SK-N-MC (cell line): Measurements from ENCODE around the gene AKT3.

ENCODE experiments used
- DNase-seq: peaks from one replicate; pipeline ENCODE4 v3.0.0-alpha.2; 2011; ENCODE audit warnings: low read depth, low spot score
- H3K27ac ChIP-seq: fragments of 200-600 bp; sonication (generic); 2 replicates; pipeline ENCODE4 v1.5.1; 2016; ENCODE audit warnings: mixed run types
- H3K36me3 ChIP-seq: fragments of 200-600 bp; sonication (generic); 2 replicates; pipeline ENCODE4 v1.6.1; 2017; ENCODE audit warnings: antibody characterized with exemption, low read length, mixed read lengths; ENCODE audit not compliant: insufficient read depth
- H3K4me3 ChIP-seq: fragments of 200-600 bp; sonication (generic); 2 replicates; pipeline ENCODE4 v1.5.1; 2016
- H3K9ac ChIP-seq: fragments of 200-600 bp; sonication (generic); 2 replicates; pipeline ENCODE4 v1.8.0; 2017; ENCODE audit warnings: mixed run types, mixed read lengths; ENCODE audit not compliant: insufficient read length
- H3K9me3 ChIP-seq: fragments of 200-600 bp; sonication (generic); 2 replicates; pipeline ENCODE4 v1.6.1; 2017; ENCODE audit warnings: low read depth, mild to moderate bottlenecking, antibody characterized with exemption, low read length, moderate library complexity, mixed read lengths
- EZH2 ChIP-seq: fragments of 200-600 bp; sonication (generic); IDR thresholded peaks from one replicate; pipeline ENCODE4 v1.6.1; 2017; ENCODE audit warnings: antibody characterized with exemption
- FOXP2 ChIP-seq: optimal IDR thresholded peaks from 2 replicates; pipeline ENCODE3; 2011; ENCODE audit warnings: mild to moderate bottlenecking, moderate library complexity; ENCODE audit not compliant: insufficient read depth; ENCODE audit errors: extremely low read length, control extremely low read depth
- POLR2AphosphoS5 ChIP-seq: IDR thresholded peaks from 2 replicates; pipeline ENCODE4 v1.6.1; 2012; ENCODE audit warnings: mild to moderate bottlenecking, low read depth, low read length, borderline replicate concordance

The AKT3 gene

GRCh38 chr1:243754348-243754747, 95.7 kb downstream of the AKT3 start:
- H3K4me3 ChIP-seq, result no peak overlapping the region
- no peaks in the 10 kb centered on the region for H3K36me3 ChIP-seq
- TF ChIP-seq EZH2, result no peak
- no peak for TF ChIP-seq POLR2AphosphoS5
- no peak for TF ChIP-seq FOXP2
- H3K9ac ChIP-seq, result no peak overlapping the region
- no peak for DNase-seq
- H3K27ac ChIP-seq, result no peak overlapping the region
- H3K9me3 ChIP-seq, result no peaks in the 10 kb centered on the region

- no peak overlapping the region for H3K27ac ChIP-seq
- DNase-seq, result no peak
- H3K9me3 ChIP-seq, result no peaks in the 10 kb centered on the region
- no peak overlapping the region for H3K9ac ChIP-seq
- H3K36me3 ChIP-seq, result no peaks in the 10 kb centered on the region
- H3K4me3 ChIP-seq, result no peak overlapping the region
- no peak for TF ChIP-seq EZH2
- TF ChIP-seq FOXP2, result no peak
- TF ChIP-seq POLR2AphosphoS5, result no peak
These were observed 98.5 kb downstream of the AKT3 start for GRCh38 chr1:243751506-243751905.

GRCh38 chr1:243748706-243749283, 101.2 kb downstream of the AKT3 start:
- Histone ChIP-seq H3K4me3 (no peak overlapping the region), H3K9me3 (no peaks in the 10 kb centered on the region), H3K27ac (no peak overlapping the region), H3K9ac (no peak overlapping the region), H3K36me3 (no peaks in the 10 kb centered on the region)
- peak; percentile 50 for DNase-seq
- no peak for TF ChIP-seq EZH2
- no peak for TF ChIP-seq POLR2AphosphoS5
- no peak for TF ChIP-seq FOXP2

- DNase-seq, result no peak
- H3K9me3 ChIP-seq, result no peaks in the 10 kb centered on the region
- no peaks in the 10 kb centered on the region for H3K36me3 ChIP-seq
- no peak overlapping the region for H3K27ac ChIP-seq
- no peak overlapping the region for H3K9ac ChIP-seq
- TF ChIP-seq EZH2, result no peak
- TF ChIP-seq POLR2AphosphoS5, result no peak
- no peak for TF ChIP-seq FOXP2
- H3K4me3 ChIP-seq, result no peak overlapping the region
These were observed 101.8 kb downstream of the AKT3 start for GRCh38 chr1:243748227-243748626.

- TF ChIP-seq FOXP2 (no peak), POLR2AphosphoS5 (no peak), EZH2 (no peak)
- no peak for DNase-seq
- H3K27ac ChIP-seq, result no peak overlapping the region
- H3K9me3 ChIP-seq, result no peaks in the 10 kb centered on the region
- no peak overlapping the region for H3K4me3 ChIP-seq
- H3K36me3 ChIP-seq, result no peaks in the 10 kb centered on the region
- no peak overlapping the region for H3K9ac ChIP-seq
These were observed 103.3 kb downstream of the AKT3 start for GRCh38 chr1:243746751-243747150.

GRCh38 chr1:243745356-243745755, 104.7 kb downstream of the AKT3 start:
- no peaks in the 10 kb centered on the region for H3K36me3 ChIP-seq
- H3K9ac ChIP-seq, result no peak overlapping the region
- TF ChIP-seq POLR2AphosphoS5 (no peak), EZH2 (no peak)
- no peak for DNase-seq
- H3K9me3 ChIP-seq, result no peaks in the 10 kb centered on the region
- no peak overlapping the region for H3K4me3 ChIP-seq
- H3K27ac ChIP-seq, result no peak overlapping the region

GRCh38 chr1:243742819-243743218, 107.2 kb downstream of the AKT3 start:
- Histone ChIP-seq H3K9ac (no peak overlapping the region), H3K4me3 (no peak overlapping the region), H3K9me3 (no peaks in the 10 kb centered on the region), H3K36me3 (no peaks in the 10 kb centered on the region), H3K27ac (no peak overlapping the region)
- TF ChIP-seq EZH2 (no peak), POLR2AphosphoS5 (no peak), FOXP2 (no peak)
- no peak for DNase-seq

GRCh38 chr1:243740255-243740999, 109.6 kb downstream of the AKT3 start:
- no peak overlapping the region for H3K4me3 ChIP-seq
- no peaks in the 10 kb centered on the region for H3K9me3 ChIP-seq
- H3K36me3 ChIP-seq, result no peaks in the 10 kb centered on the region
- TF ChIP-seq EZH2 (no peak), POLR2AphosphoS5 (no peak), FOXP2 (no peak)
- DNase-seq, result no peak
- no peak overlapping the region for H3K27ac ChIP-seq
- no peak overlapping the region for H3K9ac ChIP-seq

- H3K27ac ChIP-seq, result no peak overlapping the region
- no peak overlapping the region for H3K9ac ChIP-seq
- TF ChIP-seq EZH2, result no peak
- no peak for TF ChIP-seq POLR2AphosphoS5
- no peak for TF ChIP-seq FOXP2
- no peaks in the 10 kb centered on the region for H3K36me3 ChIP-seq
- H3K9me3 ChIP-seq, result no peaks in the 10 kb centered on the region
- H3K4me3 ChIP-seq, result no peak overlapping the region
- DNase-seq, result no peak
These were observed 110.6 kb downstream of the AKT3 start for GRCh38 chr1:243739335-243740003.
